Stomach (tissue), 9 donors: Measurements from ENCODE around the gene TTYH3. TPM values are rescaled to one million over a fixed set of nuclear protein-coding genes. Genes with fewer than 3 reads are reported as not detected.
A peak's percentile ranks its signal among the peaks of the same experiment; 100 is the strongest.
"Not testable (repeated sequence)": the region's sequence is repeated elsewhere in the genome, so short reads cannot be mapped to it uniquely, and the experiment has no call there.

ENCODE experiments used
- DNase-seq, 2 donors: peaks; one replicate each; pipeline versions ENCODE4 v3.0.0 to v3.0.0-alpha.2; 2013 to 2019
- H3K27ac ChIP-seq, 5 donors: fragments of 200-600 bp in 4 of 5; sonication (generic) in 4 of 5; one replicate each; pipeline ENCODE4 v1.5.1; 2013 to 2019; ENCODE audit warnings: mild to moderate bottlenecking in 1 of 5, moderate library complexity in 1 of 5
- H3K27me3 ChIP-seq, 3 donors: fragments of 200-600 bp; sonication (generic); one replicate each; pipeline ENCODE4 v1.5.1; 2017 to 2019; ENCODE audit warnings: mixed run types in 1 of 3
- H3K36me3 ChIP-seq, 4 donors: fragments of 200-600 bp; sonication (generic); 1 replicate in 3 of 4; 2 replicates in 1 of 4; pipeline ENCODE4 v1.5.1; 2016 to 2019
- H3K4me1 ChIP-seq, 4 donors: fragments of 200-600 bp; sonication (generic); one replicate each; pipeline ENCODE4 v1.5.1; 2016 to 2019
- H3K4me3 ChIP-seq, 4 donors: fragments of 200-600 bp; sonication (generic) in 3 of 4; one replicate each; pipeline ENCODE4 v1.5.1; 2016 to 2019; ENCODE audit warnings: mild to moderate bottlenecking in 1 of 4
- H3K9me3 ChIP-seq, 4 donors: fragments of 200-600 bp; sonication (generic); one replicate each; pipeline ENCODE4 v1.5.1; 2016 to 2019
- EP300 ChIP-seq: sonication (generic); formaldehyde crosslinking; IDR thresholded peaks from one replicate; pipeline ENCODE4 v1.6.1; 2017; ENCODE audit warnings: antibody characterized with exemption
- POLR2A ChIP-seq, 4 donors: fragments of 450-650 bp; IDR thresholded peaks; one replicate each; pipeline ENCODE4 v1.6.1; 2016; ENCODE audit warnings: antibody characterized with exemption in 4 of 4, control low read depth in 2 of 4, mild to moderate bottlenecking in 1 of 4, moderate library complexity in 1 of 4
- POLR2AphosphoS5 ChIP-seq, 3 donors: sonication (generic); formaldehyde crosslinking; IDR thresholded peaks; one replicate each; pipeline ENCODE4 v1.6.1; 2016; ENCODE audit warnings: antibody characterized with exemption in 3 of 3
- WGBS, 5 donors: extraction: QIAGEN DNeasy Blood & Tissue Kit in 3 of 5; methylation state at CpG; one replicate each; pipeline versions ENCODE4 v1.1.5 to v1.1.7; 2013 to 2018; 5-methylcytosine and 5-hydroxymethylcytosine counted together
- intact Hi-C: fragments of 100-400 bp; cut with DNase I; formaldehyde crosslinking; loops from one replicate; pipeline ENCODE4 v1.15.1; 2023; ENCODE audit warnings: low total_unique reads
- polyA plus RNA-seq, 3 donors: library from polyadenylated mRNA; stranded (reverse); fragments of 200-250 nt; gene quantifications; one replicate each; pipeline ENCODE4 v1.2.3, GENCODE V29; 2013
- total RNA-seq, 5 donors: library from RNA; depleted of rRNA; stranded (reverse); fragments of >200 nt; gene quantifications; one replicate each; pipeline versions ENCODE4 v1.1.0 to v1.2.3, GENCODE V29; 2014 to 2016
- TF ChIP-seq, protein P1 (sequence below), 7 experiments: fragments of 450-650 bp in 4 of 7; fragments of 200-600 bp in 3 of 7; sonication (generic) in 3 of 7; IDR thresholded peaks; one replicate each; pipeline ENCODE4 v1.5.1; 2016 to 2019; ENCODE audit warnings: antibody characterized with exemption in 7 of 7, control low read depth in 2 of 7, mild to moderate bottlenecking in 1 of 7
- donor health status: healthy with polysubstance abuse.
- donor health status: Bipolar disorder and iron deficiency.
- donor health status: healthy.

TTYH3 gene
- total and polyA plus RNA-seq, 8 donors: 4.1 to 79.1 (median 16.2) TPM

DNA sequence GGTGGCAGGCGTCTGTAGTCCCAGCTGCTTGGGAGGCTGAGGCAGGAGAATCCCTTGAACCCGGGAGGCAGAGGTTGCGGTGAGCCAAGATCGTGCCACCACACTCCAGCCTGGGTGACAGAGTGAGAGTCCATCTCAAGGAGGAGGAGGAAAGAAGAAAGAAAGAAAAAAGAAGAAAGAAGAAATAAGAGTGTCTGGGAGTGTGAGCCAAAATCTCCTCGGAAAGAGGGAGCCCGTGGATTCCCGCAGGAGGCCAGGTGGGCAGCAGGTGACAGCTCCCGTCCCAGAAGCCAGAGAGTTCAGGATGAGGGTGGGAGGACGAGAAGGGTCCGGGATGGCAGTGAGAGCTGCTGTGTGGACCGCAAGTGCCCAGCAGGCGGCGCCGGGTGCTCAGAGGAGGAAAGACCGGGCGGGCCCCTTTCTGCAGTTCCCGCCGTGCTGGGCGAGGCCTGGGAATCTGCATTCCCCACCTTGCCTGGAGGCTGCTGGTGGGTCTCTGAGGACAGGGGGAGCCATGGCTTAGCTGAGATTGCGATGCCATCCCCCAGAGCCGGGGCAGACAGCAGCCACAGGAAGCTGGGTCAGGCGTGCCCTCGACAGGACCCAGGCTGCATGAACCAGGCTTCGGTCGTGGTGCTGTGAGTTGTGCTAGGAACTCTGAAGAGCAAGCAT is 39.1 kb downstream of the TTYH3 start:
- Histone ChIP-seq H3K36me3 (no peaks in the 10 kb centered on the region), H3K27me3 (peaks cover 0 to 23% (median 6%) of the 10 kb centered on the region in 3 donors), H3K4me1 (peaks cover 4 to 7% (median 5%) of the 10 kb centered on the region in 4 donors), H3K9me3 (peaks cover 0 to 13% (median 7%) of the 10 kb centered on the region in 4 donors), H3K27ac (no peak overlapping the region), H3K4me3 (no peak overlapping the region)
- intact Hi-C loops: no loop called here
- TF ChIP-seq EP300 (no peak), POLR2A (IDR thresholded peaks at IDR 0.05) (no peak)
- TF ChIP-seq, protein P1, sequence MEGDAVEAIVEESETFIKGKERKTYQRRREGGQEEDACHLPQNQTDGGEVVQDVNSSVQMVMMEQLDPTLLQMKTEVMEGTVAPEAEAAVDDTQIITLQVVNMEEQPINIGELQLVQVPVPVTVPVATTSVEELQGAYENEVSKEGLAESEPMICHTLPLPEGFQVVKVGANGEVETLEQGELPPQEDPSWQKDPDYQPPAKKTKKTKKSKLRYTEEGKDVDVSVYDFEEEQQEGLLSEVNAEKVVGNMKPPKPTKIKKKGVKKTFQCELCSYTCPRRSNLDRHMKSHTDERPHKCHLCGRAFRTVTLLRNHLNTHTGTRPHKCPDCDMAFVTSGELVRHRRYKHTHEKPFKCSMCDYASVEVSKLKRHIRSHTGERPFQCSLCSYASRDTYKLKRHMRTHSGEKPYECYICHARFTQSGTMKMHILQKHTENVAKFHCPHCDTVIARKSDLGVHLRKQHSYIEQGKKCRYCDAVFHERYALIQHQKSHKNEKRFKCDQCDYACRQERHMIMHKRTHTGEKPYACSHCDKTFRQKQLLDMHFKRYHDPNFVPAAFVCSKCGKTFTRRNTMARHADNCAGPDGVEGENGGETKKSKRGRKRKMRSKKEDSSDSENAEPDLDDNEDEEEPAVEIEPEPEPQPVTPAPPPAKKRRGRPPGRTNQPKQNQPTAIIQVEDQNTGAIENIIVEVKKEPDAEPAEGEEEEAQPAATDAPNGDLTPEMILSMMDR (IDR thresholded peaks at IDR 0.05): peak in 5 of 7 experiments; percentile 66 to 79 (median 73)
- 24 to 26% (median 25%) methylated on average over 24 to 25 of the region's 25 CpGs for WGBS, 5 donors
- peak; percentile 71 to 86 for DNase-seq

DNA sequence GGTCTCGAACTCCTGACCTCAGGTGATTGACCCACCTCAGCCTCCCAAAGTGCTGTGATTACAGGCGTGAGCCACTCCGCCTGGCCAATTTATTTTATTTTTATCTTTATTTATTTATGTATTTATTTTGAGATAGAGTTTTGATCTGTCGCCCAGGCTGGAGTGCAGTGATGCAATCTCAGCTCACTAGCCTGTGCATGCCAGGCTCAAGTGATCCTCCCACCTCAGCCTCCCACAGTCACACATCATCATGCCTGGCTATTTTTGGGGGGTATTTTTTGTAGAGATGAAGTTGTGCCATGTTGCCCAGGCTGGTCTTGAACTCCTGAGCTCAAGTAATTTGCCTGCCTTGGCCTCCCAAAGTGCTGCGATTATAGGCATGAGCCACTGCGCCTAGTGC is 41.4 kb downstream of the TTYH3 start:
- H3K27ac ChIP-seq, intact Hi-C loops, H3K4me1 ChIP-seq, H3K4me3 ChIP-seq, DNase-seq, H3K9me3 ChIP-seq, H3K36me3 ChIP-seq: not testable (repeated sequence)
- peaks cover 0 to 16% (median 6%) of the 10 kb centered on the region in 3 donors for H3K27me3 ChIP-seq
- WGBS, 5 donors: 40 to 71% (median 56%) methylated on average over 4 to 6 of the region's 6 CpGs

DNA sequence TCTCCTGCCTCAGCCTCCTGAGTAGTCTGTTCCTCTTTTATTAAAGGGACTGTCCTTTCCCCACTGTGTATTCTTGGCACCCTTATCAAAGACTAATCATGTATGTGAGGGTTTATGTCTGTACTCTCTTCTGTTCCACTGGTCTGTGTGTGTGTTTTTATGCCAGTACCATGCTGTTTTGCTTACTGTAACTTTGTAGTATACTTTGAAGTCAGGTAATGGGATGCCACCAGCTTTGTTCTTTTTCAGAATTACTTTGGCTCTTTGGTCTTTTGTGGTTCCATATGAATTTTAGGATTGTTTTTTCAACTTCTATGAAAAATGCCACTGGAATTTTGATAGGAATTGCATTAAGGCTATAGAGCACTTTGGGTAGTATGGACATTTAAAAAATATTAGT is 42.1 kb downstream of the TTYH3 start:
- H3K27ac ChIP-seq: no peak overlapping the region
- no peak overlapping the region for H3K4me3 ChIP-seq
- H3K36me3 ChIP-seq: no peaks in the 10 kb centered on the region
- intact Hi-C loops: no loop called here
- H3K27me3 ChIP-seq: peaks cover 0 to 16% (median 6%) of the 10 kb centered on the region in 3 donors
- peaks cover 0 to 6% (median 5%) of the 10 kb centered on the region in 4 donors for H3K9me3 ChIP-seq
- H3K4me1 ChIP-seq: peaks cover 4 to 7% (median 5%) of the 10 kb centered on the region in 4 donors
- DNase-seq: no peak
- TF ChIP-seq POLR2A (IDR thresholded peaks at IDR 0.05): no peak
- TF ChIP-seq EP300: no peak
- TF ChIP-seq, protein P1 (IDR thresholded peaks at IDR 0.05): no peak
- no peak for TF ChIP-seq POLR2AphosphoS5 (IDR thresholded peaks at IDR 0.05)

DNA sequence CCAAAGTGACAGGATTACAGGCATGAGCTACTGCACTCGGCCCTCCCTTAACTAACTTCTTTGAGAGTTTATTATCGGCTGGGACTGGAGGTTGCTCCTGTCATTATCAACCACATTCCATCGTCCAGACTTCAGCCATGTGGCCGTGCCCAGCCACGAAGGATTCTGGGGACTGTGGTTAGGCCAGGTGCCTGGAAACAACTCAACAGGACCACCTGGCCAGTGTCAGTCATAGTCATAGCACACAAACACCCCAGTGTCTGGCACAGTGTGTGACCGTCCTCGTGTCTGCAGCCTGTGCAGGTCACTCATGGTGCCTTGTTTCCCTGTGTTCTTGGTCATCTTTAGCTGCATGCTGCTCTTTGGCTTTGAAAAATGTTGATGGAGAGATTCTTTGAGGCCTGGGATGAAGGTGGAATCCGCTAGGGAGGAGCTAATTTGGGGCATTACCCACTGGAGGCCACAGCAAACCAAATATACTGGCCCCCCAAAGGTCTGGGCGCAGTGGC is 43.5 kb downstream of the TTYH3 start:
- Histone ChIP-seq H3K27me3 (peaks cover 0 to 21% (median 4%) of the 10 kb centered on the region in 3 donors), H3K9me3 (peaks cover 0 to 6% (median 5%) of the 10 kb centered on the region in 4 donors), H3K4me1 (peaks cover 4 to 12% (median 6%) of the 10 kb centered on the region in 4 donors), H3K27ac (no peak overlapping the region), H3K4me3 (no peak overlapping the region), H3K36me3 (no peaks in the 10 kb centered on the region)
- DNase-seq: no peak
- intact Hi-C loops: no loop called here
- no peak for TF ChIP-seq POLR2AphosphoS5 (IDR thresholded peaks at IDR 0.05)
- TF ChIP-seq, protein P1 (IDR thresholded peaks at IDR 0.05): no peak
- no peak for TF ChIP-seq POLR2A (IDR thresholded peaks at IDR 0.05)
- WGBS, 5 donors: 69 to 89% (median 82%) methylated on average over 8 to 9 of the region's 9 CpGs

DNA sequence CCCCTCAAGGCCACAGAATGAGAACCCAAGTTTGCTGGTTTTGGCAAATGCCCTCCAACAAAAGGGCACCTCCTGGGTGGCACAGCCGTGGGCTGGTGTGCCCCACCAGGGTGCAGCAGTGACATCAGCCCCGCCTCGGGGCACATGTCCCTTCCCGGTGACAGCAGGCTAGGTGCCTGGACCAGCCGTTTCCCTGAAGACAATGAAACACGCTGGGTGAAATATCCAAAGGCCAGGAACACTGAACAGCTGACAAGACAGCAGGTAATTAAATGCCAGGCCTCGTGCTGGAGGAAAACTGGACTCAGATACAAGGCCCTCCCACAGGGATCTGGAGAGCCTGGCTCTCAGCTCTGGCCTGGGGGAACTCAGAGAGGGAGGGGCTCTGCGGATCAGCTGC is 44.8 kb downstream of the TTYH3 start:
- H3K9me3 ChIP-seq, DNase-seq, H3K27ac ChIP-seq, intact Hi-C loops, H3K4me3 ChIP-seq, H3K36me3 ChIP-seq: not testable (repeated sequence)
- Histone ChIP-seq H3K4me1 (peaks cover 0 to 12% (median 7%) of the 10 kb centered on the region in 4 donors), H3K27me3 (peaks cover 0 to 27% (median 5%) of the 10 kb centered on the region in 3 donors)
- WGBS, 5 donors: 69 to 82% (median 74%) methylated on average over 1 to 7 of the region's 8 CpGs

DNA sequence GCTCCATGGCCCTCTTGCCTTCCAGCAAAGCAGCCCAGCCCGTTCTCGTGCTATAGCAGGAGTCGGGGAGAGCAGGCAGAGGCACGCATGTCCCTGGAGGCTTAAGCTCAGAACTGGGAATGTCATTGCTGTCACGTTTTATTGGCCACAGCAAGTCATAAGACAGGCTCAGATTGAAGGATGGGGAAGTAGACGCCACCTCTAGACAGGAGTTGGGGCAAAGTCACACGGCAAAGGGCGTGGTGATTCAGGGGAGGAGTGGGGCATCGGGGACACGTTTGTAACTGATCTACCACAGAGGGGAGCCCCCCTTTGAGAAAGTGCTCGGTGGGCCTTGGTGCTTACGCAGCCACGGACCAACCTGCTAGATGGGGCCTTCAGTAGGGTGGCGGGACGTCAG is 46.7 kb downstream of the TTYH3 start:
- Histone ChIP-seq H3K27me3 (peaks cover 0 to 44% (median 12%) of the 10 kb centered on the region in 3 donors), H3K4me1 (peaks cover 0 to 12% (median 7%) of the 10 kb centered on the region in 4 donors)
- H3K9me3 ChIP-seq, intact Hi-C loops, DNase-seq, H3K36me3 ChIP-seq, H3K27ac ChIP-seq, H3K4me3 ChIP-seq: not testable (repeated sequence)
- WGBS, 5 donors: 67 to 92% (median 76%) methylated on average over 5 to 15 of the region's 15 CpGs

DNA sequence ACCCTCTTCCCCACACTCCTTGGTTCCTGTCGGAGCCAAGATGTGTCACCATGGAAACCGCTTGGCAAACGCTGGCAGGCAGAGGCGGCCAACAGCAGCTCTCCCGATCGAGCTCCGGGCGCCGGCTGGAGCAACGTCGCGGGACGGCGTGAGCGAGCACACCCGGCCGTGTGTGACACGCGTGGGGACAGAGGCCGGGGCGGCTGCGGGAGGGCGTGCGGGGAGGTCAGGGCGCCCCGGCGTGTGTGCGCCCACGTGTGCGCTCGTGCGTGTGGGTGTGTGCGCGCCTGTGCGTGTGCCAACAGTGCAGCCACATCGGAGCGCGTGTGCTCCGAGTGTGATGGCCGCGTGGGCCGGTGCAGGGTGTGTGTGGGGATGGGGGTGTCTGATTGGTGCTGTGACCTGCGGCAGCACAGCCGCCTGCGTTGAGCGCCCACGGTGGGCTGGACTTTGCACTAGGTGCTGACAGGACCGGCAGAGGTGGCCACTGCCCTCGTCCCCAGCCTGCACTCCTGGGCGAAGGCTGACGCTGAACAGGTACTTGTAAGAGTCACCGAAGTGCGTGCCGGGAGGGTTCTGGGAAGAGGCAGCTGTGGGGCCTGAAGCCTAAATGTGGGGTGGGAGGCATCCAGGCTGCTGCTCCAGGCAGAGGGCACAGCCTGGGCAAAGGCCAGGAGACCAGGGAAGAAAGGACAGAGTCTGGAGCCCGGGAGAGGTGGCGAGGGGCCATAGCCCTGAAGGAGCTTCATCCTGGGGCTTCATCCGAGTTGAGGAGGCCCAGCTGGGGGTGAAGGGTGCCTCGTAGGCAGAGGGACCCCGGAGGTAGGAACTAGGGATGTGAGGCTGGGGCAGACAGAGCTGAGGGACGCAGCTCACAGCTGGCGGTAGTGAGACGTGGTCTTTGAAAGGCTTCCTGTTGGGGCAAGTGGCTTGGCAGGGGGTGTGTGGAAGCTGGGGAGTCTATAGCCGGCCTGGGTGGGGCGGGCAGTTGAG is 47.6 kb downstream of the TTYH3 start:
- H3K4me3 ChIP-seq, H3K27ac ChIP-seq, H3K9me3 ChIP-seq, H3K36me3 ChIP-seq, DNase-seq: not testable (repeated sequence)
- H3K27me3 ChIP-seq: peaks cover 0 to 53% (median 12%) of the 10 kb centered on the region in 3 donors
- WGBS, 5 donors: 50 to 72% (median 58%) methylated on average over 27 to 64 of the region's 64 CpGs
- peaks cover 0 to 12% (median 7%) of the 10 kb centered on the region in 4 donors for H3K4me1 ChIP-seq
- intact Hi-C loops: loop anchor here (10.0 kb wide), 1 partner anchor 205 kb away; the partner anchor contains the start of gene GRIFIN
